Measurements from ENCODE around the gene RPN2. TPM values are rescaled to one million over a fixed set of nuclear protein-coding genes. Genes with fewer than 3 reads are reported as not detected.

RPN2 gene
- total and polyA plus RNA-seq, 4 donors = 88.9 to 286 (median 189) TPM

GRCh38 chr20:37226889-37227288 is 47.8 kb downstream of the RPN2 start:
- H3K36me3 ChIP-seq (ENCODE audit: control insufficient read depth in 4 of 4, insufficient read depth in 4 of 4, low read length in 4 of 4) = peaks cover 35 to 66% (median 54%) of the 10 kb centered on the region in 4 donors
- ATAC-seq (ENCODE audit: insufficient read depth, low FRiP score) = no peak
- H3K4me3 ChIP-seq = no peak overlapping the region

GRCh38 chr20:37228082-37228481 is 49.0 kb downstream of the RPN2 start:
- Histone ChIP-seq H3K9me3 (ENCODE audit: control insufficient read depth in 4 of 4, insufficient read depth in 3 of 4, low read length in 3 of 4) (no peaks in the 10 kb centered on the region), H3K4me1 (ENCODE audit: control insufficient read depth in 5 of 5, insufficient read depth in 5 of 5, low read length in 5 of 5) (peaks cover 0 to 11% (median 0%) of the 10 kb centered on the region in 5 donors), H3K27ac (ENCODE audit: low read depth in 1 of 2, low read length in 1 of 2) (peak overlapping the region in 1 of 2 donors; percentile 27), H3K36me3 (ENCODE audit: control insufficient read depth in 4 of 4, insufficient read depth in 4 of 4, low read length in 4 of 4) (peaks cover 40 to 66% (median 62%) of the 10 kb centered on the region in 4 donors), H3K9ac (ENCODE audit: insufficient read depth in 1 of 2, low read length in 2 of 2) (no peak overlapping the region), H3K4me3 (no peak overlapping the region), H3K27me3 (ENCODE audit: control insufficient read depth in 3 of 3, insufficient read depth in 3 of 3, low read length in 2 of 3) (no peaks in the 10 kb centered on the region)
- ATAC-seq (ENCODE audit: insufficient read depth, low FRiP score) = no peak
- WGBS, 2 donors = 84 to 95% methylated on average over 6 of the region's 6 CpGs
- TF ChIP-seq, protein P1, sequence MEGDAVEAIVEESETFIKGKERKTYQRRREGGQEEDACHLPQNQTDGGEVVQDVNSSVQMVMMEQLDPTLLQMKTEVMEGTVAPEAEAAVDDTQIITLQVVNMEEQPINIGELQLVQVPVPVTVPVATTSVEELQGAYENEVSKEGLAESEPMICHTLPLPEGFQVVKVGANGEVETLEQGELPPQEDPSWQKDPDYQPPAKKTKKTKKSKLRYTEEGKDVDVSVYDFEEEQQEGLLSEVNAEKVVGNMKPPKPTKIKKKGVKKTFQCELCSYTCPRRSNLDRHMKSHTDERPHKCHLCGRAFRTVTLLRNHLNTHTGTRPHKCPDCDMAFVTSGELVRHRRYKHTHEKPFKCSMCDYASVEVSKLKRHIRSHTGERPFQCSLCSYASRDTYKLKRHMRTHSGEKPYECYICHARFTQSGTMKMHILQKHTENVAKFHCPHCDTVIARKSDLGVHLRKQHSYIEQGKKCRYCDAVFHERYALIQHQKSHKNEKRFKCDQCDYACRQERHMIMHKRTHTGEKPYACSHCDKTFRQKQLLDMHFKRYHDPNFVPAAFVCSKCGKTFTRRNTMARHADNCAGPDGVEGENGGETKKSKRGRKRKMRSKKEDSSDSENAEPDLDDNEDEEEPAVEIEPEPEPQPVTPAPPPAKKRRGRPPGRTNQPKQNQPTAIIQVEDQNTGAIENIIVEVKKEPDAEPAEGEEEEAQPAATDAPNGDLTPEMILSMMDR (IDR thresholded peaks at IDR 0.05; ENCODE audit: control extremely low read depth, extremely low read depth) = no peak
- no peak for DNase-seq

More at GRCh38 chr20:37226889-37227288, 47.8 kb downstream of the RPN2 start:
- TF ChIP-seq, protein P1 (IDR thresholded peaks at IDR 0.05; ENCODE audit: control extremely low read depth, extremely low read depth) = no peak
- Histone ChIP-seq H3K27ac (ENCODE audit: low read depth in 1 of 2, low read length in 1 of 2) (no peak overlapping the region), H3K9me3 (ENCODE audit: control insufficient read depth in 4 of 4, insufficient read depth in 3 of 4, low read length in 3 of 4) (no peaks in the 10 kb centered on the region), H3K4me1 (ENCODE audit: control insufficient read depth in 5 of 5, insufficient read depth in 5 of 5, low read length in 5 of 5) (peaks cover 0 to 11% (median 0%) of the 10 kb centered on the region in 5 donors), H3K9ac (ENCODE audit: insufficient read depth in 1 of 2, low read length in 2 of 2) (no peak overlapping the region), H3K27me3 (ENCODE audit: control insufficient read depth in 3 of 3, insufficient read depth in 3 of 3, low read length in 2 of 3) (no peaks in the 10 kb centered on the region)
- 80 to 93% methylated on average over 3 of the region's 3 CpGs for WGBS, 2 donors
- DNase-seq = no peak

DNA sequence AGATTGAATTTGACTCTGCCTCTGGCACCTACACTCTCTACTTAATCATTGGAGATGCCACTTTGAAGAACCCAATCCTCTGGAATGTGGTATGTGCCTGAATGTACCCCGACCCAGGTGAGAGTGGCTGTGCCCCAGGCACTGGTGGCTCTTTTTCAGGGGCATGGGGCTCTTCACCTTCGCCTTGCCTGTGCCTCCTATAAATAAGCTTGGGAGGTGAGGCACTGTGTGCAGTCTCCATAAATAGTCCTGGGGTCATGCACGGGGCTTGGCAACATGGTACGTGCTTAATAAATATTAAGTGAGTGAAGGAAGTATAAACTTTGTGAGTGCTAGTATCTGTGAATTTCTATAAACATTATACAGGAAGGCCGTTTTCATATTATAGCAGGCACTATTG is 49.5 kb downstream of the RPN2 start:
- ATAC-seq (ENCODE audit: insufficient read depth, low FRiP score) (no peak), DNase-seq (no peak)
- H3K27me3 ChIP-seq (ENCODE audit: control insufficient read depth in 3 of 3, insufficient read depth in 3 of 3, low read length in 2 of 3) = no peaks in the 10 kb centered on the region
- H3K36me3 ChIP-seq (ENCODE audit: control insufficient read depth in 4 of 4, insufficient read depth in 4 of 4, low read length in 4 of 4) = peaks cover 42 to 69% (median 60%) of the 10 kb centered on the region in 4 donors
- peak overlapping the region in 1 of 2 donors; percentile 27 for H3K27ac ChIP-seq (ENCODE audit: low read depth in 1 of 2, low read length in 1 of 2)
- H3K9ac ChIP-seq (ENCODE audit: insufficient read depth in 1 of 2, low read length in 2 of 2) = no peak overlapping the region
- no peak overlapping the region for H3K4me3 ChIP-seq
- TF ChIP-seq, protein P1 (IDR thresholded peaks at IDR 0.05; ENCODE audit: control extremely low read depth, extremely low read depth) = no peak
- 95% methylated on average over 5 of the region's 5 CpGs for WGBS, 2 donors
- peaks cover 0 to 11% (median 0%) of the 10 kb centered on the region in 5 donors for H3K4me1 ChIP-seq (ENCODE audit: control insufficient read depth in 5 of 5, insufficient read depth in 5 of 5, low read length in 5 of 5)
- no peaks in the 10 kb centered on the region for H3K9me3 ChIP-seq (ENCODE audit: control insufficient read depth in 4 of 4, insufficient read depth in 3 of 4, low read length in 3 of 4)

- no peaks in the 10 kb centered on the region for H3K27me3 ChIP-seq (ENCODE audit: control insufficient read depth in 3 of 3, insufficient read depth in 3 of 3, low read length in 2 of 3)
- H3K9me3 ChIP-seq (ENCODE audit: control insufficient read depth in 4 of 4, insufficient read depth in 3 of 4, low read length in 3 of 4) = no peaks in the 10 kb centered on the region
- TF ChIP-seq, protein P1 (IDR thresholded peaks at IDR 0.05; ENCODE audit: control extremely low read depth, extremely low read depth) = no peak
- peaks cover 0 to 11% (median 0%) of the 10 kb centered on the region in 5 donors for H3K4me1 ChIP-seq (ENCODE audit: control insufficient read depth in 5 of 5, insufficient read depth in 5 of 5, low read length in 5 of 5)
- ATAC-seq (ENCODE audit: insufficient read depth, low FRiP score) = no peak
- no peak overlapping the region for H3K9ac ChIP-seq (ENCODE audit: insufficient read depth in 1 of 2, low read length in 2 of 2)
- WGBS, 2 donors = 92 to 96% methylated on average over 4 of the region's 4 CpGs
- H3K27ac ChIP-seq (ENCODE audit: low read depth in 1 of 2, low read length in 1 of 2) = no peak overlapping the region
- peaks cover 35 to 69% (median 58%) of the 10 kb centered on the region in 4 donors for H3K36me3 ChIP-seq (ENCODE audit: control insufficient read depth in 4 of 4, insufficient read depth in 4 of 4, low read length in 4 of 4)
- no peak overlapping the region for H3K4me3 ChIP-seq
- DNase-seq = no peak
These were observed 50.2 kb downstream of the RPN2 start for GRCh38 chr20:37229357-37229756.
